WTC11 (cell line): Measurements from ENCODE around the gene LSM4. TPM values are rescaled to one million over a fixed set of nuclear protein-coding genes. Genes with fewer than 3 reads are reported as not detected.
A peak's percentile ranks its signal among the peaks of the same experiment; 100 is the strongest.

Experiments used
- ATAC-seq: fragments of 200-7000 bp; cut with Tn5 transposase; 2 replicates; pipeline ENCODE4 v1.10.0; 2021; ENCODE audit warnings: mild to moderate bottlenecking, moderate library complexity
- CTCF ChIA-PET: fragments of 300-600 bp; sonication (Branson Sonifier 250); formaldehyde crosslinking; loops from one replicate; lab custom pipeline; 2021; ENCODE audit warnings: antibody characterized with exemption; lab: Charles Lee
- POLR2A ChIA-PET: fragments of 350-600 bp; sonication (Branson Sonifier 250); formaldehyde crosslinking; loops from one replicate; lab custom pipeline; 2021; ENCODE audit warnings: antibody characterized with exemption; lab: Charles Lee
- DNase-seq: peaks from one replicate; pipeline ENCODE4 v3.0.0; 2021; ENCODE audit warnings: low spot score
- H3K27ac Mint-ChIP-seq: 2 replicates; pipeline ENCODE4 v1.8.0; 2021; ENCODE audit warnings: mixed read lengths
- H3K27me3 Mint-ChIP-seq: 2 replicates; pipeline ENCODE4 v1.8.0; 2021; ENCODE audit warnings: low read depth, mild to moderate bottlenecking, moderate library complexity, mixed read lengths
- H3K36me3 Mint-ChIP-seq: 2 replicates; pipeline ENCODE4 v1.8.0; 2021; ENCODE audit warnings: mixed read lengths
- H3K4me1 Mint-ChIP-seq: 2 replicates; pipeline ENCODE4 v1.8.0; 2022; ENCODE audit warnings: mixed read lengths
- H3K4me3 Mint-ChIP-seq: 2 replicates; pipeline ENCODE4 v1.8.0; 2021; ENCODE audit warnings: mild to moderate bottlenecking, moderate library complexity, mixed read lengths
- H3K9me3 Mint-ChIP-seq: 2 replicates; pipeline ENCODE4 v1.8.0; 2021; ENCODE audit warnings: mixed read lengths
- CBFB ChIP-seq: sonication (generic); formaldehyde crosslinking; IDR thresholded peaks from 2 replicates; pipeline ENCODE4 v1.8.1; 2022; ENCODE audit warnings: mild to moderate bottlenecking, low read depth, missing genetic modification reagents
- FOXK1 ChIP-seq: sonication (generic); formaldehyde crosslinking; IDR thresholded peaks from 2 replicates; pipeline ENCODE4 v1.8.0; 2022; ENCODE audit warnings: mild to moderate bottlenecking, moderate library complexity, missing genetic modification reagents
- HMGA2 ChIP-seq: fragments of 250-450 bp; sonication (Bioruptor Pico); IDR thresholded peaks from 2 replicates; pipeline ENCODE4 v1.4.0; 2021; ENCODE audit warnings: mild to moderate bottlenecking, moderate library complexity
- JAZF1 ChIP-seq: fragments of 250-450 bp; sonication (Bioruptor Pico); IDR thresholded peaks from 2 replicates; pipeline ENCODE4 v1.9.0; 2021; ENCODE audit warnings: moderate library complexity, mild to moderate bottlenecking, inconsistent platforms
- JUN ChIP-seq: sonication (generic); formaldehyde crosslinking; IDR thresholded peaks from 2 replicates; pipeline ENCODE4 v1.8.0; 2023; ENCODE audit warnings: mild to moderate bottlenecking, missing genetic modification reagents
- KAT7 ChIP-seq: sonication (generic); formaldehyde crosslinking; IDR thresholded peaks from 2 replicates; pipeline ENCODE4 v1.8.1; 2023; ENCODE audit warnings: missing genetic modification reagents, mild to moderate bottlenecking, borderline replicate concordance
- MXD4 ChIP-seq: fragments of 250-450 bp; sonication (Bioruptor Pico); IDR thresholded peaks from 2 replicates; pipeline ENCODE4 v1.8.0; 2021; ENCODE audit warnings: mild to moderate bottlenecking, moderate library complexity, borderline replicate concordance
- MYBL2 ChIP-seq: sonication (generic); formaldehyde crosslinking; IDR thresholded peaks from 2 replicates; pipeline ENCODE4 v1.8.1; 2023; ENCODE audit warnings: mild to moderate bottlenecking, moderate library complexity, missing genetic modification reagents
- SOX15 ChIP-seq: fragments of 250-450 bp; sonication (Bioruptor Pico); IDR thresholded peaks from 2 replicates; pipeline ENCODE4 v1.9.0; 2021; ENCODE audit warnings: mild to moderate bottlenecking
- SP1 ChIP-seq: sonication (generic); formaldehyde crosslinking; conservative IDR thresholded peaks from 2 replicates; pipeline ENCODE4 v1.8.1; 2022; ENCODE audit warnings: missing genetic modification reagents
- TCF7 ChIP-seq: sonication (generic); formaldehyde crosslinking; IDR thresholded peaks from 2 replicates; pipeline ENCODE4 v1.8.0; 2022; ENCODE audit warnings: mild to moderate bottlenecking, low read depth, missing genetic modification reagents, moderate library complexity
- TEAD4 ChIP-seq: sonication (generic); formaldehyde crosslinking; IDR thresholded peaks from 2 replicates; pipeline ENCODE4 v1.8.0; 2022; ENCODE audit warnings: mild to moderate bottlenecking, missing genetic modification reagents
- ZNF121 ChIP-seq: sonication (generic); formaldehyde crosslinking; IDR thresholded peaks from 2 replicates; pipeline ENCODE4 v1.8.0; 2023; ENCODE audit warnings: missing genetic modification reagents
- ZNF219 ChIP-seq: sonication (generic); formaldehyde crosslinking; IDR thresholded peaks from 2 replicates; pipeline ENCODE4 v1.8.0; 2023; ENCODE audit warnings: missing genetic modification reagents, mild to moderate bottlenecking, borderline replicate concordance
- ZNF263 ChIP-seq: sonication (generic); formaldehyde crosslinking; IDR thresholded peaks from 2 replicates; pipeline ENCODE4 v1.8.1; 2022; ENCODE audit warnings: low read depth, mild to moderate bottlenecking, moderate library complexity, missing genetic modification reagents
- total RNA-seq: library from RNA; stranded (reverse); gene quantifications from 3 replicates; pipeline ENCODE4 v1.2.3, GENCODE V29; 2021
- TF ChIP-seq, protein P1 (sequence below): sonication (generic); formaldehyde crosslinking; IDR thresholded peaks from 2 replicates; pipeline ENCODE4 v1.8.1; 2022; ENCODE audit warnings: missing genetic modification reagents, borderline replicate concordance
- TF ChIP-seq, protein P2 (sequence below): fragments of 250-450 bp; sonication (Bioruptor Pico); conservative IDR thresholded peaks from 2 replicates; pipeline ENCODE4 v1.9.0; 2021; ENCODE audit warnings: mild to moderate bottlenecking
- TF ChIP-seq, protein P3 (sequence below): fragments of 250-450 bp; sonication (Bioruptor Pico); IDR thresholded peaks from 2 replicates; pipeline ENCODE4 v1.9.0; 2021; ENCODE audit warnings: mild to moderate bottlenecking, borderline replicate concordance
- TF ChIP-seq, protein P4 (sequence below): sonication (generic); formaldehyde crosslinking; IDR thresholded peaks from 2 replicates; pipeline ENCODE4 v1.8.0; 2022; ENCODE audit warnings: mild to moderate bottlenecking, missing genetic modification reagents
- TF ChIP-seq, protein P5 (sequence below): fragments of 250-450 bp; sonication (Bioruptor Pico); IDR thresholded peaks from 2 replicates; pipeline ENCODE4 v1.8.0; 2021; ENCODE audit warnings: mild to moderate bottlenecking

Gene LSM4
- total RNA-seq, 1 experiment from 2014 or later, result 373 TPM

DNA sequence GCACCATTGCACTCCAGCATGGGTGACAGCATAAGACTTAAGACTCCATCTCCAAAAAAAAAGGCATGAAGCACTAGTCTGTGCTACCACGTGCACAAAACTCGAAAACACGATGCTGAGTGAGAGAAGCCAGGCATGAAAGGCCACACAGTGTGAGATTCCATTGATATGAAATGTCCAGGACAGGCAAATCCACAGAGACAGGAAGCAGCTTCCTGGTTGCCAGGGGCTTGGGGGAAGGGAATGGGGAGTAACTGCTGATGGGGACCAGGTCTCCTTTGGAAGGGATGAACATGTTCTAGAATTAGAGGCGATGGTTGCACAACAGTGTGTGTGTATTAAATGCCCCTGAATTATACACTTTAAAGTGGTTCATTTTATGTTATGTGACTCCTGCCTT lies 25.6 kb downstream of the LSM4 start:
- no peak for DNase-seq
- no peak for ATAC-seq
- POLR2A ChIA-PET, result no interaction called here
- Mint-ChIP-seq H3K9me3 (no peaks in the 10 kb centered on the region), H3K36me3 (no peaks in the 10 kb centered on the region), H3K27ac (peak overlapping the region; percentile 64; the same call in 1 of the 2 replicates), H3K4me3 (no peak overlapping the region), H3K4me1 (peaks cover 21% of the 10 kb centered on the region), H3K27me3 (no peaks in the 10 kb centered on the region; the same call in 1 of the 2 replicates)
- CTCF ChIA-PET, result interaction anchor here (0.8 to 2.2 kb wide), 6 partner anchors 17 to 113 kb away, joined by 3 to 13 read pairs (median 4); no protein-coding TSS in a partner anchor
- no peak for TF ChIP-seq CBFB (CRISPR knock-in tag)
- no peak for TF ChIP-seq TEAD4 (CRISPR knock-in tag)
- TF ChIP-seq, protein P1, sequence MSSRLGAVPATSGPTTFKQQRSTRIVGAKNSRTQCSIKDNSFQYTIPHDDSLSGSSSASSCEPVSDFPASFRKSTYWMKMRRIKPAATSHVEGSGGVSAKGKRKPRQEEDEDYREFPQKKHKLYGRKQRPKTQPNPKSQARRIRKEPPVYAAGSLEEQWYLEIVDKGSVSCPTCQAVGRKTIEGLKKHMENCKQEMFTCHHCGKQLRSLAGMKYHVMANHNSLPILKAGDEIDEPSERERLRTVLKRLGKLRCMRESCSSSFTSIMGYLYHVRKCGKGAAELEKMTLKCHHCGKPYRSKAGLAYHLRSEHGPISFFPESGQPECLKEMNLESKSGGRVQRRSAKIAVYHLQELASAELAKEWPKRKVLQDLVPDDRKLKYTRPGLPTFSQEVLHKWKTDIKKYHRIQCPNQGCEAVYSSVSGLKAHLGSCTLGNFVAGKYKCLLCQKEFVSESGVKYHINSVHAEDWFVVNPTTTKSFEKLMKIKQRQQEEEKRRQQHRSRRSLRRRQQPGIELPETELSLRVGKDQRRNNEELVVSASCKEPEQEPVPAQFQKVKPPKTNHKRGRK (CRISPR knock-in tag), result no peak
- TF ChIP-seq KAT7 (CRISPR knock-in tag), result no peak
- no peak for TF ChIP-seq SP1 (CRISPR knock-in tag)
- no peak for TF ChIP-seq JUN (CRISPR knock-in tag)
- TF ChIP-seq, protein P2, sequence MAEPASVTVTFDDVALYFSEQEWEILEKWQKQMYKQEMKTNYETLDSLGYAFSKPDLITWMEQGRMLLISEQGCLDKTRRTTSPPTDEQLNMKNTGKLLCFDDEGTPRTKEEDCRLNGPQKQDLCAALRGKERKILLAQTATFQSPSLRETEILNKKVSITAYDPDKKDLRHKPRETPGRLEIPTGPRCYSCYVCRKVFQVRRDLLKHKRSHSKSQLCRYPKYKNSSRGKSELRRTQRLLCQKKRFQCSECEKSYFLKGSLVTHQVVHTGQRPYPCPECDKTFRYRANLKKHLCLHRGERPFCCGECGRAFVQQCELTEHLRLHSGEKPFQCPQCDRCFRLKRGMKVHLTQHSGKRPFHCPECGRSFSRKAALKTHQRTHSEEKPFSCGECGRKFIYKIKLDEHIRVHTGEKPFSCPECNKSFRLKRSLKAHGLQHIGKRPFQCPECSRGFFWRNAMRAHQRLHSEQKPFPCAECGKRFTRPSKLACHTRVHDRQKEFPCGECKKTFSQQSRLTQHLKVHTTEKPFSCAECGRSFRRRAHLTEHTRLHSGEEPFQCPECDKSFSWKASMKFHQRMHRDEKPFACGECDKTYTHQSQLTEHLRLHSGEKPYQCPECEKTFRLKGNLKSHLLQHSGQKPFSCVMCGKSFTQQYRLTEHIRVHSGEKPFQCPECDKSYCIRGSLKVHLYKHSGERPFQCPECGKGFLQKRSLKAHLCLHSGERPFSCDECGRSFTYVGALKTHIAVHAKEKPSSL (CRISPR knock-in tag), result no peak
- TF ChIP-seq, protein P3, sequence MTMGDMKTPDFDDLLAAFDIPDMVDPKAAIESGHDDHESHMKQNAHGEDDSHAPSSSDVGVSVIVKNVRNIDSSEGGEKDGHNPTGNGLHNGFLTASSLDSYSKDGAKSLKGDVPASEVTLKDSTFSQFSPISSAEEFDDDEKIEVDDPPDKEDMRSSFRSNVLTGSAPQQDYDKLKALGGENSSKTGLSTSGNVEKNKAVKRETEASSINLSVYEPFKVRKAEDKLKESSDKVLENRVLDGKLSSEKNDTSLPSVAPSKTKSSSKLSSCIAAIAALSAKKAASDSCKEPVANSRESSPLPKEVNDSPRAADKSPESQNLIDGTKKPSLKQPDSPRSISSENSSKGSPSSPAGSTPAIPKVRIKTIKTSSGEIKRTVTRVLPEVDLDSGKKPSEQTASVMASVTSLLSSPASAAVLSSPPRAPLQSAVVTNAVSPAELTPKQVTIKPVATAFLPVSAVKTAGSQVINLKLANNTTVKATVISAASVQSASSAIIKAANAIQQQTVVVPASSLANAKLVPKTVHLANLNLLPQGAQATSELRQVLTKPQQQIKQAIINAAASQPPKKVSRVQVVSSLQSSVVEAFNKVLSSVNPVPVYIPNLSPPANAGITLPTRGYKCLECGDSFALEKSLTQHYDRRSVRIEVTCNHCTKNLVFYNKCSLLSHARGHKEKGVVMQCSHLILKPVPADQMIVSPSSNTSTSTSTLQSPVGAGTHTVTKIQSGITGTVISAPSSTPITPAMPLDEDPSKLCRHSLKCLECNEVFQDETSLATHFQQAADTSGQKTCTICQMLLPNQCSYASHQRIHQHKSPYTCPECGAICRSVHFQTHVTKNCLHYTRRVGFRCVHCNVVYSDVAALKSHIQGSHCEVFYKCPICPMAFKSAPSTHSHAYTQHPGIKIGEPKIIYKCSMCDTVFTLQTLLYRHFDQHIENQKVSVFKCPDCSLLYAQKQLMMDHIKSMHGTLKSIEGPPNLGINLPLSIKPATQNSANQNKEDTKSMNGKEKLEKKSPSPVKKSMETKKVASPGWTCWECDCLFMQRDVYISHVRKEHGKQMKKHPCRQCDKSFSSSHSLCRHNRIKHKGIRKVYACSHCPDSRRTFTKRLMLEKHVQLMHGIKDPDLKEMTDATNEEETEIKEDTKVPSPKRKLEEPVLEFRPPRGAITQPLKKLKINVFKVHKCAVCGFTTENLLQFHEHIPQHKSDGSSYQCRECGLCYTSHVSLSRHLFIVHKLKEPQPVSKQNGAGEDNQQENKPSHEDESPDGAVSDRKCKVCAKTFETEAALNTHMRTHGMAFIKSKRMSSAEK (CRISPR knock-in tag), result no peak
- no peak for TF ChIP-seq ZNF121 (CRISPR knock-in tag)
- TF ChIP-seq TCF7 (CRISPR knock-in tag), result no peak
- TF ChIP-seq, protein P4, sequence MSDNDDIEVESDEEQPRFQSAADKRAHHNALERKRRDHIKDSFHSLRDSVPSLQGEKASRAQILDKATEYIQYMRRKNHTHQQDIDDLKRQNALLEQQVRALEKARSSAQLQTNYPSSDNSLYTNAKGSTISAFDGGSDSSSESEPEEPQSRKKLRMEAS (CRISPR knock-in tag), result no peak; the same call in 1 of the 2 replicates
- TF ChIP-seq SOX15 (CRISPR knock-in tag), result no peak
- TF ChIP-seq MXD4 (CRISPR knock-in tag), result no peak
- TF ChIP-seq MYBL2, result no peak
- TF ChIP-seq, protein P5, sequence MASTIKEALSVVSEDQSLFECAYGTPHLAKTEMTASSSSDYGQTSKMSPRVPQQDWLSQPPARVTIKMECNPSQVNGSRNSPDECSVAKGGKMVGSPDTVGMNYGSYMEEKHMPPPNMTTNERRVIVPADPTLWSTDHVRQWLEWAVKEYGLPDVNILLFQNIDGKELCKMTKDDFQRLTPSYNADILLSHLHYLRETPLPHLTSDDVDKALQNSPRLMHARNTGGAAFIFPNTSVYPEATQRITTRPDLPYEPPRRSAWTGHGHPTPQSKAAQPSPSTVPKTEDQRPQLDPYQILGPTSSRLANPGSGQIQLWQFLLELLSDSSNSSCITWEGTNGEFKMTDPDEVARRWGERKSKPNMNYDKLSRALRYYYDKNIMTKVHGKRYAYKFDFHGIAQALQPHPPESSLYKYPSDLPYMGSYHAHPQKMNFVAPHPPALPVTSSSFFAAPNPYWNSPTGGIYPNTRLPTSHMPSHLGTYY (CRISPR knock-in tag), result no peak
- TF ChIP-seq ZNF219 (CRISPR knock-in tag), result no peak
- no peak for TF ChIP-seq FOXK1
- no peak for TF ChIP-seq ZNF263
- no peak for TF ChIP-seq JAZF1
- TF ChIP-seq HMGA2 (CRISPR knock-in tag), result no peak
